OCI-M2 (cell line): ENCODE measurements around the gene SPPL2A.
"Not testable (repeated sequence)": the region's sequence is repeated elsewhere in the genome, so short reads cannot be mapped to it uniquely, and the experiment has no call there.

Experiments used
- DNase-seq: peaks from one replicate; lab custom pipeline; 2025; ENCODE audit not compliant: unreplicated experiment; lab: John Stamatoyannopoulos, UW

The SPPL2A gene

GRCh38 chr15:50767332-50767861, 1.9 kb upstream of the SPPL2A start:
- no peak for DNase-seq

- DNase-seq, result no peak
Measured at GRCh38 chr15:50764461-50765194, 878 bp downstream of the SPPL2A start.

- DNase-seq, result no peak
Measured at GRCh38 chr15:50758712-50759205, 6.7 kb downstream of the SPPL2A start.

GRCh38 chr15:50753463-50753862, 12.0 kb downstream of the SPPL2A start:
- peak; percentile 31 for DNase-seq

GRCh38 chr15:50751394-50751793, 14.1 kb downstream of the SPPL2A start:
- no peak for DNase-seq

GRCh38 chr15:50750227-50750705, 15.2 kb downstream of the SPPL2A start:
- DNase-seq, result no peak

GRCh38 chr15:50747523-50747922, 18.0 kb downstream of the SPPL2A start:
- no peak for DNase-seq

- no peak for DNase-seq
Measured at GRCh38 chr15:50744601-50745000, 20.9 kb downstream of the SPPL2A start.

- DNase-seq, result no peak
Measured at GRCh38 chr15:50740955-50741354, 24.6 kb downstream of the SPPL2A start.

- DNase-seq, result no peak
Measured at GRCh38 chr15:50736823-50737222, 28.7 kb downstream of the SPPL2A start.

- DNase-seq, result no peak
Measured at GRCh38 chr15:50735156-50735555, 30.4 kb downstream of the SPPL2A start.

- DNase-seq, result no peak
Measured at GRCh38 chr15:50726315-50726714, 39.2 kb downstream of the SPPL2A start.

- no peak for DNase-seq
Measured at GRCh38 chr15:50718700-50719125, 46.8 kb downstream of the SPPL2A start.

- DNase-seq, result no peak
Measured at GRCh38 chr15:50712018-50712417, 53.5 kb downstream of the SPPL2A start.

GRCh38 chr15:50710585-50710984, 54.9 kb downstream of the SPPL2A start:
- DNase-seq, result no peak

- no peak for DNase-seq
Measured at GRCh38 chr15:50707878-50708427, 57.6 kb downstream of the SPPL2A start.

- DNase-seq, result no peak
Measured at GRCh38 chr15:50702762-50703334, 62.7 kb downstream of the SPPL2A start.

GRCh38 chr15:50698101-50698500, 67.4 kb downstream of the SPPL2A start:
- DNase-seq, result no peak

- no peak for DNase-seq
Measured at GRCh38 chr15:50697109-50697797, 68.3 kb downstream of the SPPL2A start.

- DNase-seq, result not testable (repeated sequence)
Measured at GRCh38 chr15:50694634-50695165, 70.8 kb downstream of the SPPL2A start.

GRCh38 chr15:50687302-50687902, 78.1 kb downstream of the SPPL2A start:
- no peak for DNase-seq
